B cell (primary cell): ENCODE measurements around the gene MOAP1.

Experiments used
- CTCF ChIP-seq: fragments of 200-600 bp; IDR thresholded peaks from one replicate; pipeline ENCODE4 v1.8.0; 2022; ENCODE audit warnings: antibody characterized with exemption, mild to moderate bottlenecking
- EZH2 ChIP-seq: IDR thresholded peaks from 2 replicates; pipeline ENCODE4 v1.6.1; 2012; ENCODE audit warnings: borderline replicate concordance, low read depth, mild to moderate bottlenecking, moderate library complexity, low read length; ENCODE audit not compliant: insufficient read depth, poor library complexity, severe bottlenecking

- no peak for TF ChIP-seq CTCF
- TF ChIP-seq EZH2, result no peak
Observed at GRCh38 chr14:93231129-93231979, 46.7 kb upstream of the MOAP1 start.
